H1 (cell line): ENCODE measurements around the gene TXLNG. TPM values are rescaled to one million over a fixed set of nuclear protein-coding genes. Genes with fewer than 3 reads are reported as not detected.

Experiments
- CTCF ChIA-PET: fragments of 300-600 bp; sonication (Branson Sonifier 250); formaldehyde crosslinking; loops from one replicate; lab custom pipeline; 2021; ENCODE audit not compliant: partially characterized antibody; lab: Charles Lee
- POLR2A ChIA-PET: fragments of 300-600 bp; sonication (Branson Sonifier 250); formaldehyde crosslinking; loops from one replicate; lab custom pipeline; 2021; ENCODE audit warnings: inconsistent platforms; ENCODE audit not compliant: partially characterized antibody; lab: Charles Lee
- DNase-seq, 2 experiments: peaks; one replicate each; pipeline versions ENCODE4 v3.0.0 to v3.0.0-alpha.2; 2010 to 2022; ENCODE audit warnings: low spot score in 2 of 2, low read depth in 1 of 2, mixed read lengths in 1 of 2
- FAIRE-seq: peaks from 2 replicates; lab custom pipeline; 2011; peaks lifted over from hg19 to GRCh38; lab: Jason Lieb, UNC
- H2AFZ ChIP-seq: 2 replicates; pipeline ENCODE4 v1.8.1; 2012; ENCODE audit warnings: low read length, inconsistent platforms
- H2AK5ac ChIP-seq: 2 replicates; pipeline ENCODE4 v1.6.1; 2013; ENCODE audit warnings: low read depth, low read length
- H2BK120ac ChIP-seq: replicated peaks from 2 replicates; pipeline ENCODE3; 2013; ENCODE audit warnings: low read depth, low read length, inconsistent platforms
- H2BK12ac ChIP-seq: 2 replicates; pipeline ENCODE4 v1.6.1; 2013; ENCODE audit warnings: low read depth, low read length
- H2BK15ac ChIP-seq: 2 replicates; pipeline ENCODE4 v1.6.1; 2013; ENCODE audit warnings: low read length
- H2BK20ac ChIP-seq: 2 replicates; pipeline ENCODE4 v1.6.1; 2013; ENCODE audit warnings: low read length
- H2BK5ac ChIP-seq: 2 replicates; pipeline ENCODE4 v1.6.1; 2013; ENCODE audit warnings: low read depth, low read length
- H3K14ac ChIP-seq: 2 replicates; pipeline ENCODE4 v1.6.1; 2013; ENCODE audit warnings: inconsistent platforms; ENCODE audit not compliant: insufficient read length
- H3K18ac ChIP-seq: 2 replicates; pipeline ENCODE4 v1.6.1; 2013; ENCODE audit warnings: low read length; ENCODE audit errors: extremely low read depth
- H3K23ac ChIP-seq: 2 replicates; pipeline ENCODE4 v1.6.1; 2013; ENCODE audit warnings: inconsistent platforms; ENCODE audit not compliant: insufficient read length
- H3K23me2 ChIP-seq: 2 replicates; pipeline ENCODE4 v1.6.1; 2013; ENCODE audit warnings: low read depth, low read length
- H3K27ac ChIP-seq: 2 replicates; pipeline ENCODE4 v1.6.1; 2011; ENCODE audit warnings: low read depth, low read length, inconsistent platforms
- H3K27me3 ChIP-seq, 4 experiments: replicated peaks in 1 of 4; 1 replicate in 1 of 4; 2 replicates in 3 of 4; pipeline versions ENCODE4 v1.6.1 to v1.8.1; 2011 to 2013; ENCODE audit warnings: low read length in 3 of 4, mild to moderate bottlenecking in 3 of 4, inconsistent platforms in 2 of 4, mixed read lengths in 2 of 4, moderate library complexity in 1 of 4; ENCODE audit not compliant: control insufficient read depth in 3 of 4, insufficient read depth in 3 of 4; ENCODE audit errors: extremely low read depth in 1 of 4
- H3K36me3 ChIP-seq, 4 experiments: 2 replicates each; pipeline versions ENCODE4 v1.6.1 to v1.8.1; 2011 to 2013; ENCODE audit warnings: mild to moderate bottlenecking in 4 of 4, low read length in 3 of 4, moderate library complexity in 2 of 4, control low read depth in 1 of 4, inconsistent platforms in 1 of 4; ENCODE audit not compliant: insufficient read depth in 4 of 4, control insufficient read depth in 2 of 4
- H3K4ac ChIP-seq: replicated peaks from 2 replicates; pipeline ENCODE3; 2013; ENCODE audit warnings: low read length, low read depth, mixed read lengths, inconsistent platforms; ENCODE audit not compliant: insufficient read length
- H3K4me1 ChIP-seq, 4 experiments: replicated peaks in 1 of 4; 1 replicate in 1 of 4; 2 replicates in 3 of 4; pipeline versions ENCODE4 v1.6.1 to v1.8.1; 2011 to 2013; ENCODE audit warnings: low read length in 3 of 4, inconsistent platforms in 2 of 4, mixed read lengths in 1 of 4; ENCODE audit not compliant: insufficient read depth in 4 of 4, control insufficient read depth in 3 of 4
- H3K4me2 ChIP-seq, 2 experiments: 2 replicates each; pipeline versions ENCODE4 v1.6.1 to v1.8.1; 2011 to 2013; ENCODE audit warnings: low read depth in 2 of 2, low read length in 2 of 2, control low read depth in 1 of 2, inconsistent platforms in 1 of 2, mild to moderate bottlenecking in 1 of 2; ENCODE audit not compliant: insufficient read depth in 1 of 2
- H3K4me3 ChIP-seq, 4 experiments: fragments of 200-600, 300-600 bp in 1 of 4; sonication (generic), shearing (Covaris generic), sonication (Bioruptor Twin) in 1 of 4; 2 replicates each; pipeline versions ENCODE4 v1.5.1 to v1.8.1; 2011 to 2016; ENCODE audit warnings: low read length in 4 of 4, low read depth in 3 of 4, control low read depth in 2 of 4, inconsistent platforms in 2 of 4, mild to moderate bottlenecking in 2 of 4, mixed read lengths in 1 of 4, moderate library complexity in 1 of 4; ENCODE audit not compliant: insufficient read depth in 2 of 4; ENCODE audit errors: extremely low read depth in 1 of 4
- H3K56ac ChIP-seq: replicated peaks from 2 replicates; pipeline ENCODE3; 2013; ENCODE audit warnings: low read depth, mild to moderate bottlenecking, mixed read lengths, low read length, inconsistent platforms; ENCODE audit not compliant: insufficient read length
- H3K79me1 ChIP-seq: 2 replicates; pipeline ENCODE4 v1.6.1; 2013; ENCODE audit warnings: low read depth, low read length, control low read depth
- H3K79me2 ChIP-seq, 2 experiments: 2 replicates each; pipeline versions ENCODE4 v1.6.1 to v1.8.1; 2012 to 2013; ENCODE audit warnings: low read length in 2 of 2, mild to moderate bottlenecking in 2 of 2, inconsistent platforms in 1 of 2; ENCODE audit not compliant: insufficient read depth in 2 of 2, control insufficient read depth in 1 of 2
- H3K9ac ChIP-seq, 4 experiments: replicated peaks in 1 of 4; 1 replicate in 1 of 4; 2 replicates in 3 of 4; pipeline versions ENCODE4 v1.6.1 to v1.8.1; 2011 to 2013; ENCODE audit warnings: low read depth in 3 of 4, low read length in 3 of 4, control low read depth in 2 of 4, mild to moderate bottlenecking in 2 of 4, moderate library complexity in 2 of 4, inconsistent platforms in 1 of 4; ENCODE audit errors: extremely low read depth in 1 of 4
- H3K9me3 ChIP-seq, 2 experiments: 2 replicates each; pipeline versions ENCODE4 v1.6.1 to v1.8.1; 2012 to 2013; ENCODE audit warnings: mild to moderate bottlenecking in 2 of 2, moderate library complexity in 2 of 2, control low read depth in 1 of 2, inconsistent platforms in 1 of 2, low read depth in 1 of 2, low read length in 1 of 2, mixed read lengths in 1 of 2; ENCODE audit not compliant: insufficient read depth in 2 of 2
- H4K20me1 ChIP-seq, 2 experiments: replicated peaks in 1 of 2; 2 replicates each; pipeline versions ENCODE3 to v1.8.1; 2011 to 2013; ENCODE audit warnings: inconsistent platforms in 2 of 2, low read length in 2 of 2, mild to moderate bottlenecking in 1 of 2; ENCODE audit not compliant: insufficient read depth in 2 of 2, control insufficient read depth in 1 of 2
- H4K5ac ChIP-seq: 2 replicates; pipeline ENCODE4 v1.6.1; 2013; ENCODE audit warnings: low read length, low read depth, mixed read lengths, inconsistent platforms; ENCODE audit not compliant: insufficient read length
- H4K8ac ChIP-seq: 2 replicates; pipeline ENCODE4 v1.8.0; 2013; ENCODE audit warnings: mild to moderate bottlenecking, moderate library complexity, low read length, inconsistent platforms; ENCODE audit not compliant: insufficient read depth; ENCODE audit errors: extremely low read depth
- H4K91ac ChIP-seq: replicated peaks from 2 replicates; pipeline ENCODE3; 2013; ENCODE audit warnings: low read length, mixed read lengths, inconsistent platforms; ENCODE audit not compliant: insufficient read length
- CBX8 ChIP-seq: fragments of 300-800, 300-1000 bp; sonication (generic); IDR thresholded peaks from 2 replicates; pipeline ENCODE4 v1.7.1; 2016; ENCODE audit warnings: low read depth, low read length, borderline replicate concordance
- MAFK ChIP-seq: IDR thresholded peaks from 2 replicates; pipeline ENCODE4 v1.6.1; 2012; ENCODE audit warnings: low read depth, mild to moderate bottlenecking, improper control_type of control experiment, low read length
- POLR2AphosphoS5 ChIP-seq: IDR thresholded peaks from 2 replicates; pipeline ENCODE4 v1.6.1; 2011; ENCODE audit warnings: low read depth, low read length
- RXRA ChIP-seq: IDR thresholded peaks from 2 replicates; pipeline ENCODE4 v1.6.1; 2011; ENCODE audit warnings: low read depth, mild to moderate bottlenecking, low read length, moderate library complexity; ENCODE audit not compliant: insufficient read depth
- TBP ChIP-seq: IDR thresholded peaks from 2 replicates; pipeline ENCODE4 v1.6.1; 2011; ENCODE audit warnings: low read depth, low read length, improper control_type of control experiment
- WGBS, 2 experiments: shearing (Covaris generic) in 1 of 2; methylation state at CpG; one replicate each; pipeline versions ENCODE4 v1.1.6 to v1.1.7; 2013 to 2015; ENCODE audit warnings: low lambda C conversion rate in 2 of 2, mixed read lengths in 2 of 2, inconsistent platforms in 1 of 2, low coverage in 1 of 2, missing lambda C conversion rate in 1 of 2; ENCODE audit not compliant: insufficient replicate concordance in 2 of 2, insufficient coverage in 1 of 2, insufficient read length in 1 of 2; ENCODE audit errors: extremely low coverage in 1 of 2, missing lambda C conversion rate in 1 of 2; 5-methylcytosine and 5-hydroxymethylcytosine counted together
- polyA plus RNA-seq, 7 experiments: library from polyadenylated mRNA; depleted of rRNA in 3 of 7; stranded (reverse) in 5 of 7; unstranded in 2 of 7; fragments of >200 nt in 5 of 7; fragments of 200-250 nt in 2 of 7; gene quantifications; 1 replicate in 5 of 7; 2 replicates in 1 of 7; 4 replicates in 1 of 7; pipeline versions ENCODE4 v1.2.1 to v1.2.3, GENCODE V29; 2011 to 2013; ENCODE audit warnings: missing spikeins in 2 of 7, mixed read lengths in 2 of 7
- total RNA-seq: library from RNA; stranded (reverse); fragmentation: NEBNext Ultra II Directional; extraction: Animal tissue kit (Norgen Biotek cat#: 25700); gene quantifications from 2 replicates; pipeline ENCODE4 v1.2.1, GENCODE V29; 2021

The TXLNG gene
- total and polyA plus RNA-seq, 2 of the 8 experiments (the other 6 are each of a cell fraction or from before 2014, with no cell fraction given), result 32.9 to 42.9 TPM

GRCh38 chrX:16739574-16739973, 46.7 kb upstream of the TXLNG start:
- no peak overlapping the region for H3K18ac ChIP-seq
- H3K4ac ChIP-seq, result no peak overlapping the region
- H2BK5ac ChIP-seq, result no peak overlapping the region
- WGBS, 2 experiments, result 95% methylated on average over 4 of the region's 6 CpGs; no CpG with 5 or more reads in 1 of the 2 experiments
- ChIA-PET CTCF (no interaction called here), POLR2A (interaction anchor here (1.5 kb wide), 1 partner anchor 20 kb away, joined by 4 read pairs; the partner anchor contains the start of gene SYAP1)
- H2BK120ac ChIP-seq, result no peak overlapping the region
- no peak overlapping the region for H4K5ac ChIP-seq
- FAIRE-seq, result no peak
- no peak overlapping the region for H3K4me3 ChIP-seq
- no peak overlapping the region for H2BK12ac ChIP-seq
- H3K79me2 ChIP-seq, result no peaks in the 10 kb centered on the region
- no peak overlapping the region for H2BK15ac ChIP-seq
- no peak overlapping the region for H2AK5ac ChIP-seq
- no peaks in the 10 kb centered on the region for H3K23me2 ChIP-seq
- no peak overlapping the region for H3K4me2 ChIP-seq
- no peaks in the 10 kb centered on the region for H3K27me3 ChIP-seq
- H3K14ac ChIP-seq, result no peak overlapping the region
- no peaks in the 10 kb centered on the region for H3K4me1 ChIP-seq
- H2AFZ ChIP-seq, result no peak overlapping the region
- no peak for TF ChIP-seq CBX8
- no peak for TF ChIP-seq RXRA
- no peak for TF ChIP-seq MAFK
- no peak for TF ChIP-seq TBP
- TF ChIP-seq POLR2AphosphoS5, result no peak
- no peaks in the 10 kb centered on the region for H3K79me1 ChIP-seq
- H3K36me3 ChIP-seq, result peaks cover 7 to 42% (median 28%) of the 10 kb centered on the region in 4 experiments; a peak in 7 of 8 replicates
- no peak overlapping the region for H4K91ac ChIP-seq
- H3K9me3 ChIP-seq, result no peaks in the 10 kb centered on the region
- H2BK20ac ChIP-seq, result no peak overlapping the region
- no peak overlapping the region for H3K9ac ChIP-seq
- H3K56ac ChIP-seq, result no peak overlapping the region
- H3K27ac ChIP-seq, result no peak overlapping the region
- no peak for DNase-seq
- no peak overlapping the region for H3K23ac ChIP-seq
- no peak overlapping the region for H4K8ac ChIP-seq
- H4K20me1 ChIP-seq, result peaks cover 0 to 2% of the 10 kb centered on the region in 2 experiments
